ENCODE results near the gene RPS4Y1.

- no peak for TF ChIP-seq CTCF (IDR thresholded peaks at IDR 0.05 in 8 of 11, conservative IDR thresholded peaks at IDR 0.05 in 3 of 11)
- no peak for TF ChIP-seq POLR2AphosphoS5 (IDR thresholded peaks at IDR 0.05)
- no peak for TF ChIP-seq POLR2A (IDR thresholded peaks at IDR 0.05)
Observed at GRCh38 chrY:2837078-2837477, 4.3 kb upstream of the RPS4Y1 start.
